Common myeloid progenitor, CD34-positive (primary cell): ENCODE measurements around the gene PPRC1.
A peak's percentile ranks its signal among the peaks of the same experiment; 100 is the strongest.

Experiments
- CTCF ChIA-PET: fragments of 350-600 bp; sonication (Branson Sonifier 250); formaldehyde crosslinking; loops from one replicate; lab custom pipeline; 2021; ENCODE audit warnings: antibody characterized with exemption; lab: Charles Lee
- POLR2A ChIA-PET: fragments of 350-600 bp; sonication (Branson Sonifier 250); formaldehyde crosslinking; loops from one replicate; lab custom pipeline; 2021; ENCODE audit warnings: antibody characterized with exemption; lab: Charles Lee
- DNase-seq, 3 donors: peaks; one replicate each; pipeline versions ENCODE4 v3.0.0 to v3.0.0-alpha.2; 2013
- H3K27ac ChIP-seq, 2 experiments: 1 replicate in 1 of 2; 2 replicates in 1 of 2; pipeline ENCODE4 v1.7.0; 2013; ENCODE audit warnings: inconsistent platforms in 2 of 2, low read length in 2 of 2, mild to moderate bottlenecking in 2 of 2, low read depth in 1 of 2, moderate library complexity in 1 of 2; ENCODE audit not compliant: severe bottlenecking in 2 of 2, insufficient read depth in 1 of 2, poor library complexity in 1 of 2
- H3K27me3 ChIP-seq, 5 experiments: replicated peaks in 2 of 5; 1 replicate in 3 of 5; 2 replicates in 2 of 5; pipeline versions ENCODE4 v1.6.1 to v1.7.0; 2013; ENCODE audit warnings: low read length in 4 of 5, mild to moderate bottlenecking in 2 of 5, moderate library complexity in 2 of 5, inconsistent platforms in 1 of 5; ENCODE audit not compliant: insufficient read depth in 5 of 5, control insufficient read depth in 4 of 5
- H3K36me3 ChIP-seq, 4 experiments: 1 replicate in 2 of 4; 2 replicates in 2 of 4; pipeline versions ENCODE4 v1.6.1 to v1.7.0; 2013; ENCODE audit warnings: low read length in 3 of 4, control low read depth in 1 of 4, mild to moderate bottlenecking in 1 of 4; ENCODE audit not compliant: control insufficient read depth in 4 of 4, insufficient read depth in 4 of 4
- H3K4me1 ChIP-seq, 4 experiments: 1 replicate in 3 of 4; 2 replicates in 1 of 4; pipeline versions ENCODE4 v1.6.1 to v1.7.1; 2013; ENCODE audit warnings: low read length in 3 of 4, mild to moderate bottlenecking in 3 of 4, control low read depth in 1 of 4, inconsistent platforms in 1 of 4, moderate library complexity in 1 of 4; ENCODE audit not compliant: control insufficient read depth in 4 of 4, insufficient read depth in 4 of 4; ENCODE audit errors: control extremely low read depth in 1 of 4
- H3K4me3 ChIP-seq, 7 experiments: 1 replicate in 4 of 7; 2 replicates in 3 of 7; pipeline versions ENCODE4 v1.5.1 to v1.7.0; 2013; ENCODE audit warnings: mild to moderate bottlenecking in 7 of 7, low read length in 6 of 7, moderate library complexity in 6 of 7, inconsistent platforms in 2 of 7, low read depth in 2 of 7, control low read depth in 1 of 7; ENCODE audit not compliant: insufficient read depth in 4 of 7, control insufficient read depth in 1 of 7; ENCODE audit errors: extremely low read depth in 1 of 7
- H3K9me3 ChIP-seq, 5 experiments: 1 replicate in 4 of 5; 2 replicates in 1 of 5; pipeline versions ENCODE4 v1.6.1 to v1.7.1; 2013; ENCODE audit warnings: low read length in 4 of 5, mild to moderate bottlenecking in 2 of 5, inconsistent platforms in 1 of 5, low read depth in 1 of 5, moderate library complexity in 1 of 5; ENCODE audit not compliant: control insufficient read depth in 4 of 5, insufficient read depth in 2 of 5; ENCODE audit errors: control extremely low read depth in 1 of 5
- WGBS: methylation state at CpG from one replicate; pipeline ENCODE4 v1.1.5; 2013; ENCODE audit not compliant: insufficient coverage; 5-methylcytosine and 5-hydroxymethylcytosine counted together

PPRC1 gene

DNA sequence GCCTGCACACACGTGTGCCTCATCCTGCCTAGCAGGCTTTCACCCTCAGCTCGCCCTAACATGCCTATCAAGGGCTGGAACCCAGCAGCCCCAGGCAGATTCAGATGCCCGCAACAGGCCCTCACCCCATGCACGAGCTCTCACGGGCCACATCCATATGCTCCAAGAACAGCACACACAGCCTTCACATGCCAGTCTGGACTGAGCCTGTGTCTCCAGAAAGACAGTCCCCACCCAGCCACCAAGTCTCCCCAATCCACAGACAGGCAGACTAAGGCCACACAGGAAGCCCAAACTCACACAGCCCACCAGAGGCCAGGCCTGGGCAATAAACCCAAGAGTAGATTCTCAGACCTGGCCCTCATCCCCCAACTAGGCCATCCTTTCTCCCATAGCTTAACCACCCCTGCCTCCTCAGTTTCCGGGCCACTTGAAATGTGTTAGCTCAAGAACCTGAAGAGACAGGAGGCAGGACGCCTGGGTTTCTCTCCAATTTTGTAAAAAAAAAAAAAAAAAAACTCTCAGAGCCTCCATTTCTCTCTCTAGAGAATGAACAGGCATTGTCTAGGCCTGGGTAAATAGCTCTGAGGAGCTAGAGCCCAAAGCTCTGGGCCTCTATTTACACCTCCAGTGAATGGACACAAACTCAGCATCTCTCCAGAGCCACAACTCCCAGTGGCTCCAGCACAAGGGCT lies 19.4 kb upstream of the PPRC1 start:
- peaks cover 23 to 35% (median 31%) of the 10 kb centered on the region in 4 experiments for H3K36me3 ChIP-seq
- peak overlapping the region; percentile 68 to 92 (median 80) for H3K4me3 ChIP-seq
- 82% methylated on average over 3 of the region's 7 CpGs for WGBS
- DNase-seq = no peak
- H3K27me3 ChIP-seq = no peaks in the 10 kb centered on the region
- no peaks in the 10 kb centered on the region for H3K9me3 ChIP-seq
- POLR2A ChIA-PET = interaction anchor here (0.6 to 1.9 kb wide), 3 partner anchors 19 to 285 kb away, joined by 3 to 6 read pairs (median 4); partner anchors contain the start of gene PPRC1
- H3K27ac ChIP-seq = peak overlapping the region; percentile 71 to 92
- H3K4me1 ChIP-seq = peaks cover 16 to 57% (median 54%) of the 10 kb centered on the region in 4 experiments
- CTCF ChIA-PET = interaction anchor here (0.6 to 3.6 kb wide), 8 partner anchors 9 to 899 kb away, joined by 4 to 24 read pairs (median 6); partner anchors contain the start of genes HPS6 and NOLC1

DNA sequence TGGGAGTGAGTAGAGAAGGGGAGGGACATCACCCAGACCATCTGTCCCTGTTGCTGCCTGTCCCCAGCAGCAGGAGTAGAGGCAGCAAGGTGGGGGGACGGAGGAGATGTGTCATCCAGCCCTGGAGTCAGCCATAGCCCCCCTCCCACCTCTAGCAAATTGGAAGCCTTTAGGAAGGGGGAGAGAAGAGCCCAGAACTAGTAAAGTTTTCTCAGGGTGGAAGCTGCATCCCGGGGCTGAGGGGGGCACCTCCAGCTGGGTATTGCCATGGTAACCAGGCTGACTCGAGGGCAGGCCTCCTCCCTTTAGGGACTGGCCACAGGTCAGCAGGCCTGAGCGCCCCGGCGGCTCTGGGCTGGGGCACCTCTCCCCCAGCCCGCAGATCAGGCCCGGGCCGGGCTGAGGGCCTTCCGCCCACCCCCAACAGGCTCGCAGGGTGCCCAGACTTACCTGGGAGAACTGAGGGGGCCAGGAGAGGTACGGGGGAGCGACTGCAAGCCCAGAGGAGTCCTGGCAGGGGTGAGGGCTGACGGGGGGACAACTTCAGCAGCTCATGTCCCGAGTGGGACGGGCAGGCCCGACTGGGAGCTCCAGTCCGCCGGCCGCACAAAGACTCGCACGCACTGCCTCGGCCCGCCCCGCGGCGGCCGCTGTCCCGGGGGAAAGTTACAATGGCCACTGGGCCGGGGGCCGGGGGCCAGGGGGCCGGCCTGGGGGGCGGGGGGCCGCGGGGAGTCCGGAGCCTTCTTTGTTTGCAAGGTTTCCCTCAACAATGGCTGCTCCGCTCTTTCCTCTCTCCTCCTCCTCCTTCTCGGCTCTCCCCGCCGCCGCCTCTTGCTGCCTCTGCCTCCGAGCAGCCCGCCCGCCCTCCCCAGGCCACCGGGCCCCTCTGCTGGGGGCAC lies 18.6 kb upstream of the PPRC1 start:
- Histone ChIP-seq H3K9me3 (no peaks in the 10 kb centered on the region), H3K4me1 (peaks cover 22 to 65% (median 62%) of the 10 kb centered on the region in 4 experiments), H3K36me3 (peaks cover 19 to 27% (median 23%) of the 10 kb centered on the region in 4 experiments), H3K4me3 (peak overlapping the region; percentile 68 to 92 (median 80)), H3K27me3 (no peaks in the 10 kb centered on the region), H3K27ac (peak overlapping the region; percentile 71 to 92)
- POLR2A ChIA-PET = interaction anchor here (0.5 to 1.9 kb wide), 4 partner anchors 18 to 284 kb away, joined by 3 to 6 read pairs (median 4); partner anchors contain the start of gene PPRC1
- DNase-seq = peak in 2 of 3 donors; percentile 44 to 63
- WGBS = 0% methylated on average over 29 of the region's 45 CpGs
- CTCF ChIA-PET = interaction anchor here (0.6 to 3.6 kb wide), 9 partner anchors 8 to 900 kb away, joined by 4 to 24 read pairs (median 6); partner anchors contain the start of genes HPS6 and NOLC1

DNA sequence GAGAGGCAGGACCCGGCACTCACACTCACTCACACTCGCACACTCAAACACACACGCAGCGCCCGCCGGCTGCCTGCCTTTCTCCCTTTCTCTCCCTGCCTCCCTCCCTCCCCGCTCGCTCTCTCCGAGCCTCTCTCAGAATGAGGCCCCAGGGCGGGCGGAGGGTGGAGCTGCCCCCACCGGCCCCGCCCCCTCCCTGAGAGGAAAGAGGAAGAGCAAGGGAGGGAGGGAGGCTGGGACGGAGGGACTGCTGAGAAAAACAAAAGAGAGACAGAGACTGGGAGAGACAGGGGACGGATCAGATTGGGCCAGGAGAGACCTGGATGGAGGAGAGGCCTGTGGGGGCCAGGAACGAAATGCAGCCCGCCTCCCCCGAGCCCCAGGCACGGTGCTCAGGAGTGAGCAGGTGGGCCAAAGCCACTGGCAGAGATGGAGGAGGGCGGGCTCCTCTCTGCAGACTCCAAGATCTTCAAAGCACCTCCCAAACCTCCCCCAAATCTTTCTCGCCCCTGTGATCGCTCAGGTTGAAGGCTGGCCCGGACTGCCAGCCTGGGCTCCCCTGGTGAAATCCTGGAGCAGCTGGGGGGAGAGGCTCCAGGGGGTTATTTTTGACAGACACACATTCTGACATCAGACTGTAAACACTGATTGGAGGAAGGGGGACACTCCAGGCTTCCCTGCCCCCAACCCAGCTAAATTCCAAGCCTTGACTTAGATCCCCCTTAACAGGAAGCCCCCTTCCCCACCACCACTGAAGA lies 17.8 kb upstream of the PPRC1 start:
- WGBS = 0% methylated on average over 4 of the region's 23 CpGs
- CTCF ChIA-PET = interaction anchor here (1.0 to 2.5 kb wide), 4 partner anchors 10 to 42 kb away, joined by 3 to 11 read pairs (median 6); no protein-coding TSS in a partner anchor

DNA sequence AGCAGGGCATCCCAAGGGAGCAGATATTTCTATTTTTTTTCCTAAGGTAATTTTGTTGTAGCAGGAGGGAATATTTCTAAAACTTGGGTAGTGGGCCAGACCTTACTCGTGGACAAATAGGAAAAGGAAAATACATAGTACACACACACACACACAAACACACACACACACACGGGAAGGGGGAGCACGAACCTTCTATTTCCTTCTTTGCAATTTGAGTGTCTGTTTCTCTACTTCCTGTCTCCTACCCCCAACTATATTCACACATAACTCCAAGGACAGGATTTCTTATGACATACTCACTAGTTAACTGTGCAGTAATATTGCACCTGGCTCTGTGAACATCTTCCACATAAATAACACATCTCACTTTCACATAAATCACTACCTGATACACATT lies 17.1 kb upstream of the PPRC1 start:
- CTCF ChIA-PET = interaction anchor here (0.8 to 2.5 kb wide), 5 partner anchors 9 to 43 kb away, joined by 3 to 11 read pairs (median 6); no protein-coding TSS in a partner anchor
- POLR2A ChIA-PET = interaction anchor here (0.6 kb wide), 1 partner anchor 8 kb away, joined by 4 read pairs; no protein-coding TSS in a partner anchor
- Histone ChIP-seq H3K36me3 (peaks cover 5 to 11% (median 9%) of the 10 kb centered on the region in 4 experiments), H3K9me3 (no peaks in the 10 kb centered on the region), H3K27me3 (no peaks in the 10 kb centered on the region), H3K4me1 (peaks cover 22 to 72% (median 67%) of the 10 kb centered on the region in 4 experiments), H3K27ac (peak overlapping the region; percentile 41 to 89), H3K4me3 (peak overlapping the region in 6 of 7 experiments; percentile 67 to 92 (median 79))
- peak in 1 of 3 donors; percentile 16 for DNase-seq
- WGBS = 0% methylated on average over 1 of the region's 3 CpGs

More for the DNA sequence above, 17.8 kb upstream of the PPRC1 start:
- Histone ChIP-seq H3K27ac (peak overlapping the region; percentile 41 to 89), H3K36me3 (peaks cover 11 to 18% (median 16%) of the 10 kb centered on the region in 4 experiments), H3K4me1 (peaks cover 22 to 71% (median 66%) of the 10 kb centered on the region in 4 experiments), H3K4me3 (peak overlapping the region; percentile 48 to 92 (median 73)), H3K27me3 (no peaks in the 10 kb centered on the region), H3K9me3 (no peaks in the 10 kb centered on the region)
- DNase-seq = peak; percentile 73 to 87 (median 84)
- POLR2A ChIA-PET = interaction anchor here (0.6 to 1.9 kb wide), 4 partner anchors 9 to 279 kb away, joined by 3 to 6 read pairs (median 4); partner anchors contain the start of gene PPRC1

DNA sequence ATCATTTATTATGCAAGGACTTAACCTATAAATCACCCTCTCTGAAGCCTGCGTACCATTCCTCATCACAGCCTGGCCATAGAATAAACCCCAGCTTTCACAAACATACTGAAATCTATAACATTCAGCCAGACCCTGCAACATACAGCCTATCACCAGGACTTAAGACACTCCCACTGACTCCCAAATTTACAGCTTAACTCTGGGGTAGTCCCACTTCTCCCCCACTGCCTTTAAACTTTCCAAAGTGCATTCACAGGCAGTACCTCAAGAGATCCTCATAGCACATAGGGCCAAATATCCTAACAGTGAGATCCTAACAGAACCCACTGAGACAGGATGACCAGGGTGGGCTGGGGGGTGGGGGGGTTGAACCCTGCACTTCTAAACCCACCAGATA lies 16.2 kb upstream of the PPRC1 start:
- peak overlapping the region in 5 of 7 experiments; percentile 38 to 95 (median 91) for H3K4me3 ChIP-seq
- no peaks in the 10 kb centered on the region for H3K9me3 ChIP-seq
- ChIA-PET CTCF (interaction anchor here (0.8 to 2.5 kb wide), 5 partner anchors 14 to 44 kb away, joined by 3 to 11 read pairs (median 3); partner anchors contain the start of gene PPRC1), POLR2A (no interaction called here)
- 75% methylated on average over 1 of the region's 1 CpG for WGBS
- H3K27me3 ChIP-seq = no peaks in the 10 kb centered on the region
- H3K36me3 ChIP-seq = peaks cover 0 to 4% (median 3%) of the 10 kb centered on the region in 4 experiments
- H3K4me1 ChIP-seq = peaks cover 22 to 81% (median 73%) of the 10 kb centered on the region in 4 experiments
- DNase-seq = no peak
- H3K27ac ChIP-seq = peak overlapping the region; percentile 14 to 89
